WTC11 (cell line): Measurements from ENCODE around the gene LMAN2L. TPM values are rescaled to one million over a fixed set of nuclear protein-coding genes. Genes with fewer than 3 reads are reported as not detected.

Source experiments
- ATAC-seq: fragments of 200-7000 bp; cut with Tn5 transposase; 2 replicates; pipeline ENCODE4 v1.10.0; 2021; ENCODE audit warnings: mild to moderate bottlenecking, moderate library complexity
- Bru-seq: library from RNA; stranded (reverse); fragments of 400-500 nt; gene quantifications from one replicate; lab custom pipeline; 2021; lab: Mats Ljungman, UMichigan
- CTCF ChIA-PET: fragments of 300-600 bp; sonication (Branson Sonifier 250); formaldehyde crosslinking; loops from one replicate; lab custom pipeline; 2021; ENCODE audit warnings: antibody characterized with exemption; lab: Charles Lee
- POLR2A ChIA-PET: fragments of 350-600 bp; sonication (Branson Sonifier 250); formaldehyde crosslinking; loops from one replicate; lab custom pipeline; 2021; ENCODE audit warnings: antibody characterized with exemption; lab: Charles Lee
- DNase-seq: peaks from one replicate; pipeline ENCODE4 v3.0.0; 2021; ENCODE audit warnings: low spot score
- H3K27ac Mint-ChIP-seq: 2 replicates; pipeline ENCODE4 v1.8.0; 2021; ENCODE audit warnings: mixed read lengths
- H3K27me3 Mint-ChIP-seq: 2 replicates; pipeline ENCODE4 v1.8.0; 2021; ENCODE audit warnings: low read depth, mild to moderate bottlenecking, moderate library complexity, mixed read lengths
- H3K36me3 Mint-ChIP-seq: 2 replicates; pipeline ENCODE4 v1.8.0; 2021; ENCODE audit warnings: mixed read lengths
- H3K4me1 Mint-ChIP-seq: 2 replicates; pipeline ENCODE4 v1.8.0; 2022; ENCODE audit warnings: mixed read lengths
- H3K4me3 Mint-ChIP-seq: 2 replicates; pipeline ENCODE4 v1.8.0; 2021; ENCODE audit warnings: mild to moderate bottlenecking, moderate library complexity, mixed read lengths
- H3K9me3 Mint-ChIP-seq: 2 replicates; pipeline ENCODE4 v1.8.0; 2021; ENCODE audit warnings: mixed read lengths
- FOXK1 ChIP-seq: sonication (generic); formaldehyde crosslinking; IDR thresholded peaks from 2 replicates; pipeline ENCODE4 v1.8.0; 2022; ENCODE audit warnings: mild to moderate bottlenecking, moderate library complexity, missing genetic modification reagents
- HMGA2 ChIP-seq: fragments of 250-450 bp; sonication (Bioruptor Pico); IDR thresholded peaks from 2 replicates; pipeline ENCODE4 v1.4.0; 2021; ENCODE audit warnings: mild to moderate bottlenecking, moderate library complexity
- NFE2L1 ChIP-seq: sonication (generic); formaldehyde crosslinking; IDR thresholded peaks from 2 replicates; pipeline ENCODE4 v1.8.1; 2023; ENCODE audit warnings: missing genetic modification reagents
- NFYB ChIP-seq: sonication (generic); formaldehyde crosslinking; conservative IDR thresholded peaks from 2 replicates; pipeline ENCODE4 v1.8.0; 2022; ENCODE audit warnings: low read depth, missing genetic modification reagents
- SP1 ChIP-seq: sonication (generic); formaldehyde crosslinking; conservative IDR thresholded peaks from 2 replicates; pipeline ENCODE4 v1.8.1; 2022; ENCODE audit warnings: missing genetic modification reagents
- long read RNA-seq, 3 experiments: library from RNA in 1 of 3; library from capped mRNA in 1 of 3; library from polyadenylated mRNA in 1 of 3; unstranded in 2 of 3; stranded (forward) in 1 of 3; transcript quantifications; one replicate each; pipeline ENCODE4 v2.0.0, GENCODE V29; 2021
- total RNA-seq: library from RNA; stranded (reverse); gene quantifications from 3 replicates; pipeline ENCODE4 v1.2.3, GENCODE V29; 2021
- TF ChIP-seq, protein P1 (sequence below): fragments of 250-450 bp; sonication (Bioruptor Pico); IDR thresholded peaks from 2 replicates; pipeline ENCODE4 v1.9.0; 2021; ENCODE audit warnings: moderate library complexity, mild to moderate bottlenecking, inconsistent platforms, borderline replicate concordance
- TF ChIP-seq, protein P2 (sequence below): sonication (generic); formaldehyde crosslinking; IDR thresholded peaks from 2 replicates; pipeline ENCODE4 v1.8.0; 2023; ENCODE audit warnings: missing genetic modification reagents, mild to moderate bottlenecking, borderline replicate concordance
- TF ChIP-seq, protein P3 (sequence below): sonication (generic); formaldehyde crosslinking; IDR thresholded peaks from 2 replicates; pipeline ENCODE4 v1.8.1; 2023; ENCODE audit warnings: mild to moderate bottlenecking, missing genetic modification reagents, moderate library complexity
- TF ChIP-seq, protein P4 (sequence below): sonication (generic); formaldehyde crosslinking; IDR thresholded peaks from 2 replicates; pipeline ENCODE4 v1.8.1; 2022; ENCODE audit warnings: mild to moderate bottlenecking, missing genetic modification reagents, moderate library complexity, borderline replicate concordance
- TF ChIP-seq, protein P5 (sequence below): sonication (generic); formaldehyde crosslinking; IDR thresholded peaks from 2 replicates; pipeline ENCODE4 v1.8.0; 2022; ENCODE audit warnings: mild to moderate bottlenecking, missing genetic modification reagents
- TF ChIP-seq, protein P6 (sequence below): sonication (generic); formaldehyde crosslinking; IDR thresholded peaks from 2 replicates; pipeline ENCODE4 v1.8.0; 2022; ENCODE audit warnings: mild to moderate bottlenecking, missing genetic modification reagents

Gene LMAN2L, protein sequence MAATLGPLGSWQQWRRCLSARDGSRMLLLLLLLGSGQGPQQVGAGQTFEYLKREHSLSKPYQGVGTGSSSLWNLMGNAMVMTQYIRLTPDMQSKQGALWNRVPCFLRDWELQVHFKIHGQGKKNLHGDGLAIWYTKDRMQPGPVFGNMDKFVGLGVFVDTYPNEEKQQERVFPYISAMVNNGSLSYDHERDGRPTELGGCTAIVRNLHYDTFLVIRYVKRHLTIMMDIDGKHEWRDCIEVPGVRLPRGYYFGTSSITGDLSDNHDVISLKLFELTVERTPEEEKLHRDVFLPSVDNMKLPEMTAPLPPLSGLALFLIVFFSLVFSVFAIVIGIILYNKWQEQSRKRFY
- 13.5 to 18.1 TPM (median 16.5 TPM) in 3 replicates for total RNA-seq
- Bru-seq, nascent RNA: percentile 72 among the genes with signal in this experiment
- long read RNA-seq, experiment 1, transcript LMAN2L-201 (8 exons, 2,397 nt): major isoform, 121 of 146 reads
- long read RNA-seq, experiment 1, transcript LMAN2L-202 (9 exons, 2,020 nt): minor isoform, 5 of 146 reads
- long read RNA-seq, experiment 1, partial matches to known transcripts: 4 of 146 reads
- long read RNA-seq, experiment 1, other reads (novel, unspliced or antisense): 13 of 146 reads
- long read RNA-seq, experiment 2, transcript LMAN2L-201 (8 exons, 2,397 nt): major isoform, 17 of 30 reads
- long read RNA-seq, experiment 2, partial matches to known transcripts: 5 of 30 reads
- long read RNA-seq, experiment 2, other reads (novel, unspliced or antisense): 6 of 30 reads
- long read RNA-seq, experiment 3, transcript LMAN2L-201 (8 exons, 2,397 nt): major isoform, 75 of 89 reads
- long read RNA-seq, experiment 3, partial matches to known transcripts: 5 of 89 reads
- long read RNA-seq, experiment 3, other reads (novel, unspliced or antisense): 8 of 89 reads

DNA sequence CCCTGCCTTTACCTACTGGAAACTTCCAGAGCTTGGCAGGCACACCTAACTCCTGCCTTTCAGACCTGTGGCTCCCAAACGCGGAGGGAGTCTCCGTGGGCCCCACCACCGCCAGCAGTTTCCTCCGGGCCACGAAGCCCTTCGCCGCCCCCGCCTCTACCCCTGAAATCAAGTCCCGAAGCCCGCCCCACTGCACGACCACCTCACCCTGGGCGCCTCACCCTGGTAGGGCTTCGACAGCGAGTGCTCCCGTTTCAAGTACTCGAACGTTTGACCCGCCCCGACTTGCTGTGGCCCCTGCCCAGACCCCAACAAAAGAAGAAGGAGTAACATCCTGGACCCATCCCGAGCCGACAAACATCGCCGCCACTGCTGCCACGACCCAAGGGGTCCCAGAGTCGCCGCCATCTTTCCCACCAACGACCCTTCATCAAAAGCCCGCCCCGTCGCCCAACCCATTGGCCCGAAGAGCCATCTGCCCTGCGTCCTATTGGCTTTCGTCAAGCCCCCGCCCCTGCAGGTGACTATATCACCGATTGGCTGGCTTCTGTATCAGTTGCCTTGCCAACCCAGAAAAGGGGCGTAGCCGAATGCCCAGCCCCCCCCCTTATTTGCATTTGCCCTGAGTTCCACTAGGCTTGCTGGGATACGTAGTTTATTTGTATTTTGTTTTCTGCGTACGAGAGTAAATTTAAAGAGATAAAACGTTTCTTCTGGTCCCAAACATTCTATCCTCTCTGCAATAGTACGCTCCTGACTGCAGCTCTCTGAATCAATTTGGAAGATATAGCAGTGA, at the start of gene LMAN2L:
LMAN2L (minus strand) TSS at position 432 of the 796 bp plus-strand sequence; CDS start at position 408, 24 bp downstream.
- CTCF ChIA-PET: interaction anchor here (0.7 to 1.1 kb wide), 3 partner anchors 23 to 100 kb away, joined by 3 read pairs; no protein-coding TSS in a partner anchor

More for the DNA sequence above, at the start of gene LMAN2L:
- Mint-ChIP-seq H3K4me3 (peak within 1 kb of the TSS; percentile 95), H3K27me3 (no peaks in the 10 kb centered on the region), H3K36me3 (peaks cover 14% of the 10 kb centered on the region), H3K27ac (peak within 1 kb of the TSS; percentile 82), H3K9me3 (no peaks in the 10 kb centered on the region), H3K4me1 (peaks cover 16% of the 10 kb centered on the region)
- POLR2A ChIA-PET: interaction anchor here (0.7 kb wide), 1 partner anchor 419 kb away, joined by 4 read pairs; no protein-coding TSS in a partner anchor
- TF ChIP-seq, protein P1, sequence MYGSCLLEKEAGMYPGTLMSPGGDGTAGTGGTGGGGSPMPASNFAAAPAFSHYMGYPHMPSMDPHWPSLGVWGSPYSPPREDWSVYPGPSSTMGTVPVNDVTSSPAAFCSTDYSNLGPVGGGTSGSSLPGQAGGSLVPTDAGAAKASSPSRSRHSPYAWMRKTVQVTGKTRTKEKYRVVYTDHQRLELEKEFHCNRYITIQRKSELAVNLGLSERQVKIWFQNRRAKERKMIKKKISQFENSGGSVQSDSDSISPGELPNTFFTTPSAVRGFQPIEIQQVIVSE (CRISPR knock-in tag): no peak
- TF ChIP-seq, protein P2, sequence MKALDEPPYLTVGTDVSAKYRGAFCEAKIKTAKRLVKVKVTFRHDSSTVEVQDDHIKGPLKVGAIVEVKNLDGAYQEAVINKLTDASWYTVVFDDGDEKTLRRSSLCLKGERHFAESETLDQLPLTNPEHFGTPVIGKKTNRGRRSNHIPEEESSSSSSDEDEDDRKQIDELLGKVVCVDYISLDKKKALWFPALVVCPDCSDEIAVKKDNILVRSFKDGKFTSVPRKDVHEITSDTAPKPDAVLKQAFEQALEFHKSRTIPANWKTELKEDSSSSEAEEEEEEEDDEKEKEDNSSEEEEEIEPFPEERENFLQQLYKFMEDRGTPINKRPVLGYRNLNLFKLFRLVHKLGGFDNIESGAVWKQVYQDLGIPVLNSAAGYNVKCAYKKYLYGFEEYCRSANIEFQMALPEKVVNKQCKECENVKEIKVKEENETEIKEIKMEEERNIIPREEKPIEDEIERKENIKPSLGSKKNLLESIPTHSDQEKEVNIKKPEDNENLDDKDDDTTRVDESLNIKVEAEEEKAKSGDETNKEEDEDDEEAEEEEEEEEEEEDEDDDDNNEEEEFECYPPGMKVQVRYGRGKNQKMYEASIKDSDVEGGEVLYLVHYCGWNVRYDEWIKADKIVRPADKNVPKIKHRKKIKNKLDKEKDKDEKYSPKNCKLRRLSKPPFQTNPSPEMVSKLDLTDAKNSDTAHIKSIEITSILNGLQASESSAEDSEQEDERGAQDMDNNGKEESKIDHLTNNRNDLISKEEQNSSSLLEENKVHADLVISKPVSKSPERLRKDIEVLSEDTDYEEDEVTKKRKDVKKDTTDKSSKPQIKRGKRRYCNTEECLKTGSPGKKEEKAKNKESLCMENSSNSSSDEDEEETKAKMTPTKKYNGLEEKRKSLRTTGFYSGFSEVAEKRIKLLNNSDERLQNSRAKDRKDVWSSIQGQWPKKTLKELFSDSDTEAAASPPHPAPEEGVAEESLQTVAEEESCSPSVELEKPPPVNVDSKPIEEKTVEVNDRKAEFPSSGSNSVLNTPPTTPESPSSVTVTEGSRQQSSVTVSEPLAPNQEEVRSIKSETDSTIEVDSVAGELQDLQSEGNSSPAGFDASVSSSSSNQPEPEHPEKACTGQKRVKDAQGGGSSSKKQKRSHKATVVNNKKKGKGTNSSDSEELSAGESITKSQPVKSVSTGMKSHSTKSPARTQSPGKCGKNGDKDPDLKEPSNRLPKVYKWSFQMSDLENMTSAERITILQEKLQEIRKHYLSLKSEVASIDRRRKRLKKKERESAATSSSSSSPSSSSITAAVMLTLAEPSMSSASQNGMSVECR (CRISPR knock-in tag): peak; percentile 77
- no peak for TF ChIP-seq HMGA2 (CRISPR knock-in tag)
- TF ChIP-seq, protein P3, sequence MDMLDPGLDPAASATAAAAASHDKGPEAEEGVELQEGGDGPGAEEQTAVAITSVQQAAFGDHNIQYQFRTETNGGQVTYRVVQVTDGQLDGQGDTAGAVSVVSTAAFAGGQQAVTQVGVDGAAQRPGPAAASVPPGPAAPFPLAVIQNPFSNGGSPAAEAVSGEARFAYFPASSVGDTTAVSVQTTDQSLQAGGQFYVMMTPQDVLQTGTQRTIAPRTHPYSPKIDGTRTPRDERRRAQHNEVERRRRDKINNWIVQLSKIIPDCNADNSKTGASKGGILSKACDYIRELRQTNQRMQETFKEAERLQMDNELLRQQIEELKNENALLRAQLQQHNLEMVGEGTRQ: peak; percentile 66
- TF ChIP-seq, protein P4, sequence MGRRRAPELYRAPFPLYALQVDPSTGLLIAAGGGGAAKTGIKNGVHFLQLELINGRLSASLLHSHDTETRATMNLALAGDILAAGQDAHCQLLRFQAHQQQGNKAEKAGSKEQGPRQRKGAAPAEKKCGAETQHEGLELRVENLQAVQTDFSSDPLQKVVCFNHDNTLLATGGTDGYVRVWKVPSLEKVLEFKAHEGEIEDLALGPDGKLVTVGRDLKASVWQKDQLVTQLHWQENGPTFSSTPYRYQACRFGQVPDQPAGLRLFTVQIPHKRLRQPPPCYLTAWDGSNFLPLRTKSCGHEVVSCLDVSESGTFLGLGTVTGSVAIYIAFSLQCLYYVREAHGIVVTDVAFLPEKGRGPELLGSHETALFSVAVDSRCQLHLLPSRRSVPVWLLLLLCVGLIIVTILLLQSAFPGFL: no peak
- TF ChIP-seq NFE2L1: 0 out of 2 replicates have a peak, but pooled peaks have one; percentile 43
- TF ChIP-seq, protein P5, sequence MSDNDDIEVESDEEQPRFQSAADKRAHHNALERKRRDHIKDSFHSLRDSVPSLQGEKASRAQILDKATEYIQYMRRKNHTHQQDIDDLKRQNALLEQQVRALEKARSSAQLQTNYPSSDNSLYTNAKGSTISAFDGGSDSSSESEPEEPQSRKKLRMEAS (CRISPR knock-in tag): 0 out of 2 replicates have a peak, but pooled peaks have one; percentile 46
- TF ChIP-seq NFYB: peak; percentile 81
- TF ChIP-seq, protein P6, sequence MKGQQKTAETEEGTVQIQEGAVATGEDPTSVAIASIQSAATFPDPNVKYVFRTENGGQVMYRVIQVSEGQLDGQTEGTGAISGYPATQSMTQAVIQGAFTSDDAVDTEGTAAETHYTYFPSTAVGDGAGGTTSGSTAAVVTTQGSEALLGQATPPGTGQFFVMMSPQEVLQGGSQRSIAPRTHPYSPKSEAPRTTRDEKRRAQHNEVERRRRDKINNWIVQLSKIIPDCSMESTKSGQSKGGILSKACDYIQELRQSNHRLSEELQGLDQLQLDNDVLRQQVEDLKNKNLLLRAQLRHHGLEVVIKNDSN (CRISPR knock-in tag): peak; percentile 44; the same call in 1 of the 2 replicates
- TF ChIP-seq FOXK1 (CRISPR knock-in tag): peak; percentile 45; the same call in 1 of the 2 replicates
- peak; percentile 90 for TF ChIP-seq SP1 (CRISPR knock-in tag)
- ATAC-seq (peak; percentile 100), DNase-seq (peak; percentile 99)
